H9 (cell line): Measurements from ENCODE around the gene GNAO1. TPM values are rescaled to one million over a fixed set of nuclear protein-coding genes. Genes with fewer than 3 reads are reported as not detected.

ENCODE experiments used
- DNase-seq: peaks from one replicate; pipeline ENCODE4 v3.0.0-alpha.2; 2017
- H2AFZ ChIP-seq: one replicate; pipeline ENCODE4 v1.6.1; 2013; ENCODE audit warnings: mild to moderate bottlenecking, low read length, control low read depth, moderate library complexity
- H2AK5ac ChIP-seq: 2 replicates; pipeline ENCODE4 v1.6.1; 2013; ENCODE audit warnings: low read length, control low read depth, mixed read lengths; ENCODE audit not compliant: insufficient read length
- H2BK120ac ChIP-seq: one replicate; pipeline ENCODE4 v1.6.1; 2013; ENCODE audit warnings: low read depth, mild to moderate bottlenecking, low read length, control low read depth, inconsistent platforms; ENCODE audit not compliant: poor library complexity, severe bottlenecking
- H2BK12ac ChIP-seq: 2 replicates; pipeline ENCODE4 v1.6.1; 2013; ENCODE audit warnings: low read length, control low read depth, mixed read lengths, low read depth; ENCODE audit not compliant: insufficient read length
- H2BK15ac ChIP-seq: 2 replicates; pipeline ENCODE4 v1.6.1; 2013; ENCODE audit warnings: low read depth, low read length, control low read depth
- H2BK20ac ChIP-seq: one replicate; pipeline ENCODE4 v1.6.1; 2013; ENCODE audit warnings: low read depth, mild to moderate bottlenecking, low read length, control low read depth, inconsistent platforms; ENCODE audit not compliant: poor library complexity, severe bottlenecking
- H2BK5ac ChIP-seq: 2 replicates; pipeline ENCODE4 v1.6.1; 2013; ENCODE audit warnings: low read length, control low read depth, mixed read lengths; ENCODE audit not compliant: insufficient read length
- H3K14ac ChIP-seq: 2 replicates; pipeline ENCODE4 v1.6.1; 2013; ENCODE audit warnings: low read length, control low read depth; ENCODE audit not compliant: insufficient read depth
- H3K18ac ChIP-seq: 2 replicates; pipeline ENCODE4 v1.6.1; 2013; ENCODE audit warnings: low read depth, mild to moderate bottlenecking, mixed read lengths, low read length, control low read depth; ENCODE audit not compliant: insufficient read length
- H3K23ac ChIP-seq: 2 replicates; pipeline ENCODE4 v1.6.1; 2013; ENCODE audit warnings: low read length, control low read depth, mixed read lengths, low read depth; ENCODE audit not compliant: insufficient read length
- H3K23me2 ChIP-seq: 2 replicates; pipeline ENCODE4 v1.6.1; 2013; ENCODE audit warnings: low read depth, mild to moderate bottlenecking, mixed read lengths, low read length, control low read depth; ENCODE audit not compliant: insufficient read length, poor library complexity, severe bottlenecking
- H3K27ac ChIP-seq: 2 replicates; pipeline ENCODE4 v1.5.1; 2013; ENCODE audit warnings: low read length, control low read depth, mixed read lengths, low read depth; ENCODE audit not compliant: insufficient read length
- H3K27me3 ChIP-seq: 2 replicates; pipeline ENCODE4 v1.6.1; 2013; ENCODE audit warnings: low read length, control low read depth, inconsistent platforms; ENCODE audit not compliant: insufficient read depth
- H3K4ac ChIP-seq: 2 replicates; pipeline ENCODE4 v1.6.1; 2013; ENCODE audit warnings: low read depth, mild to moderate bottlenecking, control low read depth, inconsistent platforms, low read length, moderate library complexity
- H3K4me1 ChIP-seq: 2 replicates; pipeline ENCODE4 v1.6.1; 2013; ENCODE audit warnings: low read length, control low read depth, inconsistent platforms; ENCODE audit not compliant: insufficient read depth
- H3K4me2 ChIP-seq: 2 replicates; pipeline ENCODE4 v1.6.1; 2013; ENCODE audit warnings: low read length, control low read depth, mixed read lengths; ENCODE audit not compliant: insufficient read length, insufficient read depth
- H3K56ac ChIP-seq: 2 replicates; pipeline ENCODE4 v1.6.1; 2013; ENCODE audit warnings: low read depth, mild to moderate bottlenecking, mixed read lengths, low read length, control low read depth; ENCODE audit not compliant: insufficient read length
- H3K79me1 ChIP-seq: 2 replicates; pipeline ENCODE4 v1.6.1; 2013; ENCODE audit warnings: low read depth, mild to moderate bottlenecking, moderate library complexity, low read length, control low read depth, inconsistent platforms; ENCODE audit not compliant: insufficient read depth, poor library complexity, severe bottlenecking
- H3K79me2 ChIP-seq: 2 replicates; pipeline ENCODE4 v1.6.1; 2013; ENCODE audit warnings: low read length, control low read depth, inconsistent platforms; ENCODE audit not compliant: insufficient read depth
- H3K9ac ChIP-seq: 2 replicates; pipeline ENCODE4 v1.6.1; 2013; ENCODE audit warnings: low read length, control low read depth, mixed read lengths; ENCODE audit not compliant: insufficient read length; ENCODE audit errors: extremely low read depth
- H3K9me3 ChIP-seq: one replicate; pipeline ENCODE4 v1.6.1; 2013; ENCODE audit warnings: low read depth, low read length, inconsistent platforms; ENCODE audit not compliant: control insufficient read depth
- H3T11ph ChIP-seq: one replicate; pipeline ENCODE4 v1.6.1; 2013; ENCODE audit warnings: mild to moderate bottlenecking, low read length, control low read depth, inconsistent platforms
- H4K20me1 ChIP-seq: one replicate; pipeline ENCODE4 v1.6.1; 2013; ENCODE audit not compliant: control insufficient read depth, insufficient read length, insufficient read depth
- H4K5ac ChIP-seq: 2 replicates; pipeline ENCODE4 v1.6.1; 2013; ENCODE audit warnings: low read depth, mild to moderate bottlenecking, mixed read lengths, low read length, control low read depth; ENCODE audit not compliant: insufficient read length
- H4K8ac ChIP-seq: replicated peaks from 2 replicates; pipeline ENCODE4 v1.6.1; 2013; ENCODE audit warnings: low read length, control low read depth, mixed read lengths, low read depth; ENCODE audit not compliant: insufficient read length
- H4K91ac ChIP-seq: 2 replicates; pipeline ENCODE4 v1.6.1; 2013; ENCODE audit warnings: low read depth, mild to moderate bottlenecking, moderate library complexity, mixed read lengths, low read length, control low read depth; ENCODE audit not compliant: insufficient read length
- H3K27ac Mint-ChIP-seq, 3 experiments: 2 replicates in 2 of 3; 3 replicates in 1 of 3; pipeline ENCODE4 v1.8.0; 2020 to 2021; ENCODE audit warnings: mixed read lengths in 3 of 3, mild to moderate bottlenecking in 1 of 3, moderate library complexity in 1 of 3
- H3K27me3 Mint-ChIP-seq: 2 replicates; pipeline ENCODE4 v1.8.0; 2021; ENCODE audit warnings: low read depth, mild to moderate bottlenecking, moderate library complexity, mixed read lengths
- H3K36me3 Mint-ChIP-seq, 3 experiments: 2 replicates in 2 of 3; 3 replicates in 1 of 3; pipeline ENCODE4 v1.8.0; 2020 to 2021; ENCODE audit warnings: low read depth in 3 of 3, mixed read lengths in 3 of 3; ENCODE audit not compliant: insufficient read depth in 1 of 3
- H3K4me1 Mint-ChIP-seq, 2 experiments: 2 replicates each; pipeline ENCODE4 v1.8.0; 2020; ENCODE audit warnings: mixed read lengths in 2 of 2
- H3K4me3 Mint-ChIP-seq, 2 experiments: 2 replicates in 1 of 2; 3 replicates in 1 of 2; pipeline ENCODE4 v1.8.0; 2020 to 2021; ENCODE audit warnings: mild to moderate bottlenecking in 2 of 2, mixed read lengths in 2 of 2, moderate library complexity in 1 of 2
- H3K9me3 Mint-ChIP-seq, 2 experiments: 2 replicates in 1 of 2; 3 replicates in 1 of 2; pipeline ENCODE4 v1.8.0; 2020; ENCODE audit warnings: mild to moderate bottlenecking in 2 of 2, mixed read lengths in 2 of 2, moderate library complexity in 1 of 2
- WGBS: extraction: QIAGEN DNeasy Blood & Tissue Kit; methylation state at CpG from one replicate; pipeline ENCODE4 v1.1.7; 2013; ENCODE audit warnings: missing lambda C conversion rate, low lambda C conversion rate, mixed read lengths; ENCODE audit not compliant: insufficient read length; ENCODE audit errors: extremely low coverage; 5-methylcytosine and 5-hydroxymethylcytosine counted together
- total RNA-seq: library from RNA; stranded (reverse); gene quantifications from 2 replicates; pipeline ENCODE4 v1.2.1, GENCODE V29; 2021
- TF ChIP-seq, protein P1 (sequence below): fragments of 200-600 bp; sonication (generic); conservative IDR thresholded peaks from 3 replicates; pipeline ENCODE4 v1.8.0; 2021; ENCODE audit warnings: antibody characterized with exemption, mild to moderate bottlenecking

The GNAO1 gene
- total RNA-seq, 1 experiment from 2014 or later = 16.9 TPM

DNA sequence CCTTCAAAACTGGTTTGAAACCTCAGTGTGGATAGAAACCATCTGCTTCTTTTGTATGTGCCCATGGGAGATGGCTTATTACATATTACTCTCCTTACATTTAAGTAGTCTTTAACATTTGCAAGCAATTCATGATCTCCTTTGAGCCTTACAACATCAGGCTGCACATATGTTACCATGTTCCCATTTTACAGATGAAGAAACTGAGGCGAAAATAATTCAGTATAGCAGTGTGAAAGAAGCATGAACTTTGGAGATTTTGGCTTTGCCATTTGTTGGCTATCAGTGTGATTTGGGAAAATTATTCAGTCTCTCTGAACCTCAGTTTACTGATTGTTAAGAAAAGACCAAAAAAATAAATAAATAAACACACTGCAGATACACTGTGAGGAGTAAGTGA is 15.7 kb downstream of the GNAO1 start:
- DNase-seq = no peak
- Histone ChIP-seq H3K18ac (no peak overlapping the region), H3K23me2 (no peaks in the 10 kb centered on the region), H2AFZ (no peak overlapping the region), H3K9ac (no peak overlapping the region), H2AK5ac (no peak overlapping the region), H4K8ac (no peak overlapping the region), H3K4ac (no peak overlapping the region), H3K14ac (no peak overlapping the region), H2BK20ac (no peak overlapping the region), H2BK120ac (no peak overlapping the region), H2BK12ac (no peak overlapping the region), H3K23ac (no peak overlapping the region), H2BK5ac (no peak overlapping the region), H3K9me3 (no peaks in the 10 kb centered on the region), H3K79me1 (no peaks in the 10 kb centered on the region), H4K20me1 (no peaks in the 10 kb centered on the region), H3K56ac (no peak overlapping the region), H3K27ac (no peak overlapping the region), H3K4me2 (no peak overlapping the region), H3K4me1 (peaks cover 7% of the 10 kb centered on the region), H3K79me2 (no peaks in the 10 kb centered on the region), H3K27me3 (no peaks in the 10 kb centered on the region), H2BK15ac (no peak overlapping the region), H3T11ph (no peak overlapping the region), H4K91ac (no peak overlapping the region), H4K5ac (no peak overlapping the region)
- Mint-ChIP-seq H3K27me3 (no peaks in the 10 kb centered on the region), H3K4me3 (no peak overlapping the region), H3K4me1 (peaks cover 11 to 12% of the 10 kb centered on the region in 2 experiments), H3K36me3 (no peaks in the 10 kb centered on the region; a peak in 2 of 7 replicates), H3K9me3 (no peaks in the 10 kb centered on the region), H3K27ac (no peak overlapping the region)
- TF ChIP-seq, protein P1, sequence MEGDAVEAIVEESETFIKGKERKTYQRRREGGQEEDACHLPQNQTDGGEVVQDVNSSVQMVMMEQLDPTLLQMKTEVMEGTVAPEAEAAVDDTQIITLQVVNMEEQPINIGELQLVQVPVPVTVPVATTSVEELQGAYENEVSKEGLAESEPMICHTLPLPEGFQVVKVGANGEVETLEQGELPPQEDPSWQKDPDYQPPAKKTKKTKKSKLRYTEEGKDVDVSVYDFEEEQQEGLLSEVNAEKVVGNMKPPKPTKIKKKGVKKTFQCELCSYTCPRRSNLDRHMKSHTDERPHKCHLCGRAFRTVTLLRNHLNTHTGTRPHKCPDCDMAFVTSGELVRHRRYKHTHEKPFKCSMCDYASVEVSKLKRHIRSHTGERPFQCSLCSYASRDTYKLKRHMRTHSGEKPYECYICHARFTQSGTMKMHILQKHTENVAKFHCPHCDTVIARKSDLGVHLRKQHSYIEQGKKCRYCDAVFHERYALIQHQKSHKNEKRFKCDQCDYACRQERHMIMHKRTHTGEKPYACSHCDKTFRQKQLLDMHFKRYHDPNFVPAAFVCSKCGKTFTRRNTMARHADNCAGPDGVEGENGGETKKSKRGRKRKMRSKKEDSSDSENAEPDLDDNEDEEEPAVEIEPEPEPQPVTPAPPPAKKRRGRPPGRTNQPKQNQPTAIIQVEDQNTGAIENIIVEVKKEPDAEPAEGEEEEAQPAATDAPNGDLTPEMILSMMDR = no peak
- WGBS = no CpG with 5 or more reads among the region's 1 CpG
